Common myeloid progenitor, CD34-positive (primary cell): Measurements from ENCODE around the gene BLM.

Source experiments
- CTCF ChIA-PET: fragments of 350-600 bp; sonication (Branson Sonifier 250); formaldehyde crosslinking; loops from one replicate; lab custom pipeline; 2021; ENCODE audit warnings: antibody characterized with exemption; lab: Charles Lee
- POLR2A ChIA-PET: fragments of 350-600 bp; sonication (Branson Sonifier 250); formaldehyde crosslinking; loops from one replicate; lab custom pipeline; 2021; ENCODE audit warnings: antibody characterized with exemption; lab: Charles Lee
- DNase-seq, 3 donors: peaks; one replicate each; pipeline versions ENCODE4 v3.0.0 to v3.0.0-alpha.2; 2013
- H3K27ac ChIP-seq, 2 experiments: 1 replicate in 1 of 2; 2 replicates in 1 of 2; pipeline ENCODE4 v1.7.0; 2013; ENCODE audit warnings: inconsistent platforms in 2 of 2, low read length in 2 of 2, mild to moderate bottlenecking in 2 of 2, low read depth in 1 of 2, moderate library complexity in 1 of 2; ENCODE audit not compliant: severe bottlenecking in 2 of 2, insufficient read depth in 1 of 2, poor library complexity in 1 of 2
- H3K27me3 ChIP-seq, 5 experiments: replicated peaks in 2 of 5; 1 replicate in 3 of 5; 2 replicates in 2 of 5; pipeline versions ENCODE4 v1.6.1 to v1.7.0; 2013; ENCODE audit warnings: low read length in 4 of 5, mild to moderate bottlenecking in 2 of 5, moderate library complexity in 2 of 5, inconsistent platforms in 1 of 5; ENCODE audit not compliant: insufficient read depth in 5 of 5, control insufficient read depth in 4 of 5
- H3K36me3 ChIP-seq, 4 experiments: 1 replicate in 2 of 4; 2 replicates in 2 of 4; pipeline versions ENCODE4 v1.6.1 to v1.7.0; 2013; ENCODE audit warnings: low read length in 3 of 4, control low read depth in 1 of 4, mild to moderate bottlenecking in 1 of 4; ENCODE audit not compliant: control insufficient read depth in 4 of 4, insufficient read depth in 4 of 4
- H3K4me1 ChIP-seq, 4 experiments: 1 replicate in 3 of 4; 2 replicates in 1 of 4; pipeline versions ENCODE4 v1.6.1 to v1.7.1; 2013; ENCODE audit warnings: low read length in 3 of 4, mild to moderate bottlenecking in 3 of 4, control low read depth in 1 of 4, inconsistent platforms in 1 of 4, moderate library complexity in 1 of 4; ENCODE audit not compliant: control insufficient read depth in 4 of 4, insufficient read depth in 4 of 4; ENCODE audit errors: control extremely low read depth in 1 of 4
- H3K4me3 ChIP-seq, 7 experiments: 1 replicate in 4 of 7; 2 replicates in 3 of 7; pipeline versions ENCODE4 v1.5.1 to v1.7.0; 2013; ENCODE audit warnings: mild to moderate bottlenecking in 7 of 7, low read length in 6 of 7, moderate library complexity in 6 of 7, inconsistent platforms in 2 of 7, low read depth in 2 of 7, control low read depth in 1 of 7; ENCODE audit not compliant: insufficient read depth in 4 of 7, control insufficient read depth in 1 of 7; ENCODE audit errors: extremely low read depth in 1 of 7
- H3K9me3 ChIP-seq, 5 experiments: 1 replicate in 4 of 5; 2 replicates in 1 of 5; pipeline versions ENCODE4 v1.6.1 to v1.7.1; 2013; ENCODE audit warnings: low read length in 4 of 5, mild to moderate bottlenecking in 2 of 5, inconsistent platforms in 1 of 5, low read depth in 1 of 5, moderate library complexity in 1 of 5; ENCODE audit not compliant: control insufficient read depth in 4 of 5, insufficient read depth in 2 of 5; ENCODE audit errors: control extremely low read depth in 1 of 5
- WGBS: methylation state at CpG from one replicate; pipeline ENCODE4 v1.1.5; 2013; ENCODE audit not compliant: insufficient coverage; 5-methylcytosine and 5-hydroxymethylcytosine counted together

Gene BLM

GRCh38 chr15:90709278-90709677 is 7.9 kb upstream of the BLM start:
- Histone ChIP-seq H3K27me3 (no peaks in the 10 kb centered on the region), H3K4me1 (no peaks in the 10 kb centered on the region), H3K27ac (no peak overlapping the region), H3K9me3 (no peaks in the 10 kb centered on the region), H3K36me3 (peaks cover 0 to 6% (median 1%) of the 10 kb centered on the region in 4 experiments), H3K4me3 (no peak overlapping the region)
- WGBS, result 100% methylated on average over 1 of the region's 3 CpGs
- no peak for DNase-seq
- ChIA-PET POLR2A (no interaction called here), CTCF (no interaction called here)

GRCh38 chr15:90710436-90711027 is 6.6 kb upstream of the BLM start:
- no peak for DNase-seq
- no peaks in the 10 kb centered on the region for H3K36me3 ChIP-seq
- H3K27me3 ChIP-seq, result no peaks in the 10 kb centered on the region
- no peak overlapping the region for H3K4me3 ChIP-seq
- WGBS, result 93% methylated on average over 7 of the region's 7 CpGs
- ChIA-PET CTCF (interaction anchor here (0.8 kb wide), 1 partner anchor 36 kb away, joined by 3 read pairs; no protein-coding TSS in a partner anchor), POLR2A (no interaction called here)
- no peaks in the 10 kb centered on the region for H3K9me3 ChIP-seq
- H3K27ac ChIP-seq, result no peak overlapping the region
- H3K4me1 ChIP-seq, result no peaks in the 10 kb centered on the region

- CTCF ChIA-PET, result no interaction called here
- H3K27ac ChIP-seq, result no peak overlapping the region
- H3K36me3 ChIP-seq, result no peaks in the 10 kb centered on the region
- H3K4me1 ChIP-seq, result peaks cover 0 to 4% (median 0%) of the 10 kb centered on the region in 4 experiments
- H3K9me3 ChIP-seq, result no peaks in the 10 kb centered on the region
- H3K27me3 ChIP-seq, result no peaks in the 10 kb centered on the region
- no CpG with 5 or more reads among the region's 2 CpGs for WGBS
- no peak for DNase-seq
- H3K4me3 ChIP-seq, result no peak overlapping the region
- POLR2A ChIA-PET, result no interaction called here
These were observed 5.7 kb upstream of the BLM start for GRCh38 chr15:90711418-90711824.

GRCh38 chr15:90711842-90712241 is 5.3 kb upstream of the BLM start:
- no peak overlapping the region for H3K27ac ChIP-seq
- CTCF ChIA-PET, result interaction anchor here (0.6 kb wide), 1 partner anchor 121 kb away, joined by 3 read pairs; no protein-coding TSS in a partner anchor
- POLR2A ChIA-PET, result no interaction called here
- DNase-seq, result no peak
- peaks cover 0 to 7% (median 1%) of the 10 kb centered on the region in 4 experiments for H3K4me1 ChIP-seq
- WGBS, result no CpG with 5 or more reads among the region's 2 CpGs
- no peaks in the 10 kb centered on the region for H3K36me3 ChIP-seq
- H3K27me3 ChIP-seq, result no peaks in the 10 kb centered on the region
- H3K9me3 ChIP-seq, result no peaks in the 10 kb centered on the region
- no peak overlapping the region for H3K4me3 ChIP-seq

- ChIA-PET CTCF (no interaction called here), POLR2A (no interaction called here)
- Histone ChIP-seq H3K36me3 (no peaks in the 10 kb centered on the region), H3K9me3 (no peaks in the 10 kb centered on the region), H3K27me3 (no peaks in the 10 kb centered on the region), H3K27ac (no peak overlapping the region), H3K4me1 (peaks cover 1 to 13% (median 7%) of the 10 kb centered on the region in 4 experiments), H3K4me3 (no peak overlapping the region)
- DNase-seq, result no peak
- WGBS, result 100% methylated on average over 1 of the region's 1 CpG
These were observed 4.1 kb upstream of the BLM start for GRCh38 chr15:90713081-90713480.

GRCh38 chr15:90716317-90716975 is 700 bp upstream of the BLM start:
- Histone ChIP-seq H3K36me3 (peaks cover 0 to 5% (median 0%) of the 10 kb centered on the region in 4 experiments), H3K9me3 (no peaks in the 10 kb centered on the region), H3K27me3 (no peaks in the 10 kb centered on the region), H3K27ac (peak overlapping the region; percentile 66 to 88), H3K4me1 (peaks cover 11 to 19% (median 13%) of the 10 kb centered on the region in 4 experiments), H3K4me3 (peak overlapping the region; percentile 71 to 96 (median 91))
- 33% methylated on average over 10 of the region's 14 CpGs for WGBS
- POLR2A ChIA-PET, result interaction anchor here (1.2 kb wide), 1 partner anchor 169 kb away, joined by 3 read pairs; no protein-coding TSS in a partner anchor
- peak in 2 of 3 donors; percentile 20 to 41 for DNase-seq
- CTCF ChIA-PET, result interaction anchor here (1.2 to 3.1 kb wide), 3 partner anchors 40 to 170 kb away, joined by 3 to 7 read pairs (median 5); no protein-coding TSS in a partner anchor

GRCh38 chr15:90718232-90718631 is 1.1 kb downstream of the BLM start:
- H3K4me3 ChIP-seq, result peak overlapping the region in 6 of 7 experiments; percentile 86 to 96 (median 92)

More at GRCh38 chr15:90718232-90718631, 1.1 kb downstream of the BLM start:
- Histone ChIP-seq H3K4me1 (peaks cover 11 to 19% (median 13%) of the 10 kb centered on the region in 4 experiments), H3K36me3 (peaks cover 0 to 9% (median 0%) of the 10 kb centered on the region in 4 experiments), H3K27me3 (no peaks in the 10 kb centered on the region), H3K9me3 (no peaks in the 10 kb centered on the region), H3K27ac (no peak overlapping the region)
- no peak for DNase-seq
- ChIA-PET CTCF (interaction anchor here (1.0 to 2.2 kb wide), 2 partner anchors 100 to 168 kb away, joined by 3 to 5 read pairs; no protein-coding TSS in a partner anchor), POLR2A (no interaction called here)
- WGBS, result 67% methylated on average over 4 of the region's 5 CpGs
